HUES64 (cell line): ENCODE measurements around the gene GPR101. TPM values are rescaled to one million over a fixed set of nuclear protein-coding genes. Genes with fewer than 3 reads are reported as not detected.

Experiments
- H3K27ac ChIP-seq: 2 replicates; pipeline ENCODE4 v1.7.0; 2013; ENCODE audit warnings: low read depth, low read length, inconsistent platforms
- H3K27me3 ChIP-seq: 2 replicates; pipeline ENCODE4 v1.6.1; 2013; ENCODE audit warnings: mild to moderate bottlenecking, low read length; ENCODE audit not compliant: insufficient read depth
- H3K36me3 ChIP-seq: 2 replicates; pipeline ENCODE4 v1.6.1; 2013; ENCODE audit warnings: mild to moderate bottlenecking, low read length; ENCODE audit not compliant: insufficient read depth
- H3K4me1 ChIP-seq: 2 replicates; pipeline ENCODE4 v1.6.1; 2013; ENCODE audit warnings: mild to moderate bottlenecking, low read length, moderate library complexity; ENCODE audit not compliant: insufficient read depth
- H3K4me3 ChIP-seq: 2 replicates; pipeline ENCODE4 v1.5.1; 2013; ENCODE audit warnings: mild to moderate bottlenecking, low read length, moderate library complexity
- H3K9ac ChIP-seq: 2 replicates; pipeline ENCODE4 v1.6.1; 2013; ENCODE audit warnings: mild to moderate bottlenecking, low read depth, low read length
- H3K9me3 ChIP-seq: 2 replicates; pipeline ENCODE4 v1.6.1; 2013; ENCODE audit warnings: low read depth, low read length; ENCODE audit not compliant: insufficient read depth
- WGBS: fragments of 150-250, 120-280 bp; methylation state at CpG from one replicate; pipeline ENCODE4 v1.1.7; 2013; ENCODE audit warnings: missing lambda C conversion rate; 5-methylcytosine and 5-hydroxymethylcytosine counted together
- polyA plus RNA-seq, 2 experiments: library from polyadenylated mRNA; stranded (reverse); fragments of 50-300 nt; gene quantifications; one replicate each; pipeline ENCODE4 v1.2.3, GENCODE V29; 2013

The GPR101 gene
- polyA plus RNA-seq (2013, experiment 1 of 2): not detected
- not detected for polyA plus RNA-seq (2013, experiment 2 of 2)

GRCh38 chrX:137033774-137034507, at the start of gene GPR101:
TSS of gene GPR101 (minus strand) at chrX:137033995. CDS start at chrX:137031674, 2,321 bp downstream.
- Histone ChIP-seq H3K36me3 (no peaks in the 10 kb centered on the region), H3K27me3 (peaks cover 92% of the 10 kb centered on the region), H3K4me3 (peak within 1 kb of the TSS; percentile 38), H3K9me3 (no peaks in the 10 kb centered on the region), H3K27ac (no peak within 1 kb of the TSS), H3K9ac (no peak within 1 kb of the TSS), H3K4me1 (no peaks in the 10 kb centered on the region)
- WGBS: 3% methylated on average over 67 of the region's 68 CpGs

GRCh38 chrX:137081239-137081638, 47.4 kb upstream of the GPR101 start:
- WGBS: 99% methylated on average over 2 of the region's 2 CpGs

GRCh38 chrX:137072396-137072795, 38.6 kb upstream of the GPR101 start:
- Histone ChIP-seq H3K27ac (no peak overlapping the region), H3K27me3 (no peaks in the 10 kb centered on the region)
- 100% methylated on average over 1 of the region's 1 CpG for WGBS

More at GRCh38 chrX:137081239-137081638, 47.4 kb upstream of the GPR101 start:
- H3K27me3 ChIP-seq: no peaks in the 10 kb centered on the region
- no peaks in the 10 kb centered on the region for H3K36me3 ChIP-seq
- H3K9ac ChIP-seq: no peak overlapping the region
- no peaks in the 10 kb centered on the region for H3K4me1 ChIP-seq
- peaks cover 7% of the 10 kb centered on the region; the same call in 1 of the 2 replicates for H3K9me3 ChIP-seq
- H3K4me3 ChIP-seq: no peak overlapping the region
- no peak overlapping the region for H3K27ac ChIP-seq

GRCh38 chrX:137071596-137071995, 37.8 kb upstream of the GPR101 start:
- H3K9ac ChIP-seq: no peak overlapping the region
- WGBS: 74% methylated on average over 2 of the region's 2 CpGs
- H3K4me1 ChIP-seq: no peaks in the 10 kb centered on the region

More at GRCh38 chrX:137072396-137072795, 38.6 kb upstream of the GPR101 start:
- Histone ChIP-seq H3K4me1 (no peaks in the 10 kb centered on the region), H3K9ac (no peak overlapping the region), H3K9me3 (no peaks in the 10 kb centered on the region), H3K36me3 (no peaks in the 10 kb centered on the region), H3K4me3 (no peak overlapping the region)

GRCh38 chrX:137067147-137067546, 33.4 kb upstream of the GPR101 start:
- WGBS: 100% methylated on average over 2 of the region's 2 CpGs
- no peaks in the 10 kb centered on the region for H3K27me3 ChIP-seq
- no peak overlapping the region for H3K4me3 ChIP-seq
- H3K4me1 ChIP-seq: no peaks in the 10 kb centered on the region
- no peaks in the 10 kb centered on the region for H3K36me3 ChIP-seq
- H3K27ac ChIP-seq: no peak overlapping the region
- no peaks in the 10 kb centered on the region for H3K9me3 ChIP-seq
- no peak overlapping the region for H3K9ac ChIP-seq

More at GRCh38 chrX:137071596-137071995, 37.8 kb upstream of the GPR101 start:
- Histone ChIP-seq H3K4me3 (no peak overlapping the region), H3K27ac (no peak overlapping the region), H3K36me3 (no peaks in the 10 kb centered on the region), H3K27me3 (no peaks in the 10 kb centered on the region), H3K9me3 (no peaks in the 10 kb centered on the region)

- Histone ChIP-seq H3K27ac (no peak overlapping the region), H3K4me3 (no peak overlapping the region), H3K9ac (no peak overlapping the region), H3K27me3 (no peaks in the 10 kb centered on the region), H3K9me3 (no peaks in the 10 kb centered on the region), H3K4me1 (no peaks in the 10 kb centered on the region), H3K36me3 (no peaks in the 10 kb centered on the region)
- WGBS: 83% methylated on average over 1 of the region's 4 CpGs
These were observed 29.3 kb upstream of the GPR101 start for GRCh38 chrX:137062915-137063617.

- Histone ChIP-seq H3K9ac (no peak overlapping the region), H3K27me3 (peaks cover 27% of the 10 kb centered on the region), H3K36me3 (no peaks in the 10 kb centered on the region), H3K9me3 (no peaks in the 10 kb centered on the region), H3K4me1 (no peaks in the 10 kb centered on the region), H3K4me3 (no peak overlapping the region), H3K27ac (no peak overlapping the region)
- WGBS: 57% methylated on average over 1 of the region's 2 CpGs
These were observed 24.7 kb upstream of the GPR101 start for GRCh38 chrX:137058339-137059127.

GRCh38 chrX:137052643-137053235, 18.9 kb upstream of the GPR101 start:
- WGBS: 6% methylated on average over 34 of the region's 37 CpGs
- Histone ChIP-seq H3K4me1 (no peaks in the 10 kb centered on the region), H3K4me3 (peak overlapping the region; percentile 54), H3K27ac (no peak overlapping the region), H3K9ac (no peak overlapping the region; the same call in 1 of the 2 replicates), H3K9me3 (no peaks in the 10 kb centered on the region), H3K27me3 (peaks cover 69% of the 10 kb centered on the region), H3K36me3 (no peaks in the 10 kb centered on the region)

GRCh38 chrX:137051978-137052642, 18.3 kb upstream of the GPR101 start:
- no peak overlapping the region for H3K9ac ChIP-seq
- H3K4me3 ChIP-seq: peak overlapping the region; percentile 54
- H3K9me3 ChIP-seq: no peaks in the 10 kb centered on the region
- no peaks in the 10 kb centered on the region for H3K36me3 ChIP-seq
- WGBS: 1% methylated on average over 25 of the region's 37 CpGs
- no peak overlapping the region for H3K27ac ChIP-seq
- no peaks in the 10 kb centered on the region for H3K4me1 ChIP-seq
- peaks cover 69% of the 10 kb centered on the region for H3K27me3 ChIP-seq

GRCh38 chrX:137044893-137045292, 11.1 kb upstream of the GPR101 start:
- no peak overlapping the region for H3K27ac ChIP-seq
- H3K4me3 ChIP-seq: no peak overlapping the region
- no peaks in the 10 kb centered on the region for H3K36me3 ChIP-seq
- no peaks in the 10 kb centered on the region for H3K4me1 ChIP-seq
- no peaks in the 10 kb centered on the region for H3K9me3 ChIP-seq
- H3K27me3 ChIP-seq: peaks cover 17% of the 10 kb centered on the region
- 93% methylated on average over 3 of the region's 4 CpGs for WGBS
- no peak overlapping the region for H3K9ac ChIP-seq
